Spleen (tissue), 11 donors: ENCODE data around the gene PRND. TPM values are rescaled to one million over a fixed set of nuclear protein-coding genes. Genes with fewer than 3 reads are reported as not detected.

Experiments
- DNase-seq: peaks from one replicate; pipeline ENCODE4 v3.0.0-alpha.2; 2020
- H3K27ac ChIP-seq, 8 donors: fragments of 200-600 bp; sonication (generic) in 7 of 8; 1 replicate in 4 of 8; 2 replicates in 4 of 8; pipeline versions ENCODE4 v1.5.0 to v1.8.0; 2016 to 2021; ENCODE audit warnings: inconsistent platforms in 4 of 8, mild to moderate bottlenecking in 4 of 8, moderate library complexity in 1 of 8
- H3K27me3 ChIP-seq, 7 donors: fragments of 200-600 bp; sonication (generic) in 6 of 7; replicated peaks in 1 of 7; 1 replicate in 4 of 7; 2 replicates in 3 of 7; pipeline versions ENCODE4 v1.5.0 to v1.8.0; 2016 to 2021; ENCODE audit warnings: inconsistent platforms in 3 of 7, mild to moderate bottlenecking in 1 of 7
- H3K36me3 ChIP-seq, 6 donors: fragments of 200-600 bp; sonication (generic) in 5 of 6; 1 replicate in 4 of 6; 2 replicates in 2 of 6; pipeline versions ENCODE4 v1.5.0 to v1.8.0; 2016 to 2021; ENCODE audit warnings: inconsistent platforms in 2 of 6
- H3K4me1 ChIP-seq, 6 donors: fragments of 200-600 bp; sonication (generic) in 5 of 6; 1 replicate in 3 of 6; 2 replicates in 3 of 6; pipeline versions ENCODE4 v1.5.0 to v1.8.0; 2016 to 2021; ENCODE audit warnings: inconsistent platforms in 3 of 6
- H3K4me3 ChIP-seq, 8 donors: fragments of 200-600 bp; sonication (generic) in 7 of 8; 1 replicate in 4 of 8; 2 replicates in 4 of 8; pipeline versions ENCODE4 v1.5.0 to v1.8.0; 2016 to 2021; ENCODE audit warnings: inconsistent platforms in 4 of 8, mild to moderate bottlenecking in 4 of 8, moderate library complexity in 2 of 8
- H3K9me3 ChIP-seq, 8 donors: fragments of 200-600 bp; sonication (generic) in 7 of 8; 1 replicate in 4 of 8; 2 replicates in 4 of 8; pipeline versions ENCODE4 v1.5.0 to v1.8.0; 2016 to 2021; ENCODE audit warnings: inconsistent platforms in 4 of 8
- POLR2A ChIP-seq, 3 donors: fragments of 450-650 bp; IDR thresholded peaks; one replicate each; pipeline ENCODE4 v1.5.1; 2017; ENCODE audit warnings: antibody characterized with exemption in 3 of 3, mild to moderate bottlenecking in 1 of 3
- POLR2AphosphoS5 ChIP-seq, 3 donors: sonication (generic); formaldehyde crosslinking; IDR thresholded peaks; one replicate each; pipeline ENCODE4 v1.5.1; 2017; ENCODE audit warnings: antibody characterized with exemption in 3 of 3
- WGBS, 5 donors: extraction: QIAGEN DNeasy Blood & Tissue Kit in 3 of 5; methylation state at CpG; one replicate each; pipeline versions ENCODE4 v1.1.5 to v1.1.7; 2013 to 2018; 5-methylcytosine and 5-hydroxymethylcytosine counted together
- intact Hi-C: fragments of 100-400 bp; cut with DNase I; formaldehyde crosslinking; loops from one replicate; pipeline ENCODE4 v1.15.0; 2023; ENCODE audit warnings: low total_unique reads
- polyA plus RNA-seq, 3 donors: library from polyadenylated mRNA; stranded (reverse); fragments of 200-250 nt; gene quantifications; one replicate each; pipeline ENCODE4 v1.2.1, GENCODE V29; 2013
- total RNA-seq, 7 donors: library from RNA; depleted of rRNA in 3 of 7; stranded (reverse); fragments of >200 nt in 3 of 7; fragmentation: NEBNext Ultra II Directional in 4 of 7; extraction: Animal tissue kit (Norgen Biotek cat#: 25700) in 4 of 7; gene quantifications; one replicate each; pipeline versions ENCODE4 v1.1.0 to v1.2.1, GENCODE V29; 2016 to 2021
- TF ChIP-seq, protein P1 (sequence below), 11 experiments: fragments of 200-600 bp in 7 of 11; fragments of 450-650 bp in 4 of 11; sonication (generic) in 4 of 11; IDR thresholded peaks in 8 of 11; conservative IDR thresholded peaks in 3 of 11; 1 replicate in 7 of 11; 2 replicates in 4 of 11; pipeline versions ENCODE4 v1.4.0 to v1.8.0; 2016 to 2021; ENCODE audit warnings: antibody characterized with exemption in 11 of 11, inconsistent platforms in 4 of 11, mild to moderate bottlenecking in 1 of 11
- donor health status: healthy with polysubstance abuse.
- donor health status: DM: no; HTN: no; CAD: no; lungs with moderate emphysema.
- donor health status: DM: no; HTN: no; CAD: no.
- donor health status: Bipolar disorder and iron deficiency.
- donor health status: healthy.
- donor health status: DM: no; HTN: no; CAD: no.
- donor health status: DM: yes; HTN: yes; CAD: no.

Gene PRND
- total and polyA plus RNA-seq, 10 donors = 0.03 TPM; not detected in 9

DNA sequence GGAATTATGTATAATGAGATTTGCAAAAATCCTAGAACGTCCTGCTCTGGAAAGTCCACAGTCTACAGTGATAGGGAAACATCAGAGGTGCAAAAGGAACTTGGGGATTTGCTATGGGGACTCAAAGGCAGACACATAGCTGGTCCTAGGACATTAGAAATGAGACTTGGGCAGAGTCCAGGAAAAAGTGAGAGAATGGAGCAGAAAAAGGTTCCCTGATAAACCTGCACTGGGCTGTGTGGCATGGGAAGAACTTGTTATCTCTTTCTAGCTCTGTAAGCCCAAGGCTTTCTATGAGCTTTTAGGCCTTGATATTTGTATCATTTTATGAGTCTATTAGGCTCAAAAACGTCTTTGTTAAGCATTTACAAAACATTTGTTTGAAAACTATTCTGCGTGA is 15.2 kb downstream of the PRND start:
- H3K9me3 ChIP-seq = no peaks in the 10 kb centered on the region
- TF ChIP-seq POLR2AphosphoS5 (IDR thresholded peaks at IDR 0.05) = no peak
- TF ChIP-seq, protein P1, sequence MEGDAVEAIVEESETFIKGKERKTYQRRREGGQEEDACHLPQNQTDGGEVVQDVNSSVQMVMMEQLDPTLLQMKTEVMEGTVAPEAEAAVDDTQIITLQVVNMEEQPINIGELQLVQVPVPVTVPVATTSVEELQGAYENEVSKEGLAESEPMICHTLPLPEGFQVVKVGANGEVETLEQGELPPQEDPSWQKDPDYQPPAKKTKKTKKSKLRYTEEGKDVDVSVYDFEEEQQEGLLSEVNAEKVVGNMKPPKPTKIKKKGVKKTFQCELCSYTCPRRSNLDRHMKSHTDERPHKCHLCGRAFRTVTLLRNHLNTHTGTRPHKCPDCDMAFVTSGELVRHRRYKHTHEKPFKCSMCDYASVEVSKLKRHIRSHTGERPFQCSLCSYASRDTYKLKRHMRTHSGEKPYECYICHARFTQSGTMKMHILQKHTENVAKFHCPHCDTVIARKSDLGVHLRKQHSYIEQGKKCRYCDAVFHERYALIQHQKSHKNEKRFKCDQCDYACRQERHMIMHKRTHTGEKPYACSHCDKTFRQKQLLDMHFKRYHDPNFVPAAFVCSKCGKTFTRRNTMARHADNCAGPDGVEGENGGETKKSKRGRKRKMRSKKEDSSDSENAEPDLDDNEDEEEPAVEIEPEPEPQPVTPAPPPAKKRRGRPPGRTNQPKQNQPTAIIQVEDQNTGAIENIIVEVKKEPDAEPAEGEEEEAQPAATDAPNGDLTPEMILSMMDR (IDR thresholded peaks at IDR 0.05 in 8 of 11, conservative IDR thresholded peaks at IDR 0.05 in 3 of 11) = no peak
- no peak for TF ChIP-seq POLR2A (IDR thresholded peaks at IDR 0.05)

DNA sequence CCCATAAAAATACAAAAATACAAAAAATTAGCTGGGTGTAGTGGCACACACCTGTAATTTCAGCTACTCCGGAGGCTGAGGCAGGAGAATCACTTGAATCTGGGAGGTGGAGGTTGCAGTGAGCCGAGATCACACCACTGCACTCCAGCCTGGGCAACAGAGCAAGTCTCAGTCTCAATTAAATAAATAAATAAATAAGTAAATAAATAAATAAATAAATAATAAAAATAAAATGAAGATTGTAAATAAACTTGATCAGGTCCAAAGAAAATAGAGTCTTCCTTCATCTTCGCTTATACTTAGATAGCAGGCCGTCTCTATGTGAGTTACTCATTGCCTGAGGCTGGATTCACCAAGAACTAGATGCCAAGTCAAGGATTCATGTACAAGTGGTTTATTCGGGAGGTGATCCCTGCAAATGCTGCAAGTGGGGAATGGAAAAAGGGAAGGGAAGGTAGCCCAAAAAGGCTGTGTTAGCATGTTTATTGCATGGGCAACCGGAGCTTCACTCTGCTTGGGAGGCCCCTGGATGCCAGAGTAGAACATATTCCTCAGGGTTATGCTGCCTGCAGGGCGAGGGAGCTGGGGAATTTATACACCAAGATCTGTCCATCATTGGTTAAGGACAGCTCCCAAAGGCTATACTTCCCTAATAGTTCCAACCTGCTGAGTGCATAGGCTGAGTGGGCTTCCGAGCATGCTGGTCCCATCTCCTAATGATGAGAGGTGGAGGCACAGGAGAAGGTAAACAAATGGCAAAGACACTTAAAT is 16.3 kb downstream of the PRND start:
- Histone ChIP-seq H3K9me3 (no peaks in the 10 kb centered on the region), H3K4me1 (peaks cover 0 to 5% (median 2%) of the 10 kb centered on the region in 6 donors), H3K4me3 (no peak overlapping the region), H3K27me3 (peaks cover 0 to 4% (median 0%) of the 10 kb centered on the region in 7 donors), H3K27ac (no peak overlapping the region), H3K36me3 (no peaks in the 10 kb centered on the region)
- TF ChIP-seq POLR2AphosphoS5 (IDR thresholded peaks at IDR 0.05) = no peak
- no peak for TF ChIP-seq POLR2A (IDR thresholded peaks at IDR 0.05)
- TF ChIP-seq, protein P1 (IDR thresholded peaks at IDR 0.05 in 8 of 11, conservative IDR thresholded peaks at IDR 0.05 in 3 of 11) = no peak
- DNase-seq = no peak
- WGBS, 5 donors = 86 to 96% (median 91%) methylated on average over 8 of the region's 8 CpGs
- intact Hi-C loops = no loop called here

More for the DNA sequence above, 15.2 kb downstream of the PRND start:
- no peak for DNase-seq
- Histone ChIP-seq H3K36me3 (no peaks in the 10 kb centered on the region), H3K27me3 (peaks cover 0 to 4% (median 0%) of the 10 kb centered on the region in 7 donors), H3K4me3 (no peak overlapping the region), H3K4me1 (peaks cover 0 to 5% (median 2%) of the 10 kb centered on the region in 6 donors), H3K27ac (no peak overlapping the region)
- intact Hi-C loops = no loop called here
- WGBS, 5 donors = 70 to 86% (median 76%) methylated on average over 3 of the region's 3 CpGs

DNA sequence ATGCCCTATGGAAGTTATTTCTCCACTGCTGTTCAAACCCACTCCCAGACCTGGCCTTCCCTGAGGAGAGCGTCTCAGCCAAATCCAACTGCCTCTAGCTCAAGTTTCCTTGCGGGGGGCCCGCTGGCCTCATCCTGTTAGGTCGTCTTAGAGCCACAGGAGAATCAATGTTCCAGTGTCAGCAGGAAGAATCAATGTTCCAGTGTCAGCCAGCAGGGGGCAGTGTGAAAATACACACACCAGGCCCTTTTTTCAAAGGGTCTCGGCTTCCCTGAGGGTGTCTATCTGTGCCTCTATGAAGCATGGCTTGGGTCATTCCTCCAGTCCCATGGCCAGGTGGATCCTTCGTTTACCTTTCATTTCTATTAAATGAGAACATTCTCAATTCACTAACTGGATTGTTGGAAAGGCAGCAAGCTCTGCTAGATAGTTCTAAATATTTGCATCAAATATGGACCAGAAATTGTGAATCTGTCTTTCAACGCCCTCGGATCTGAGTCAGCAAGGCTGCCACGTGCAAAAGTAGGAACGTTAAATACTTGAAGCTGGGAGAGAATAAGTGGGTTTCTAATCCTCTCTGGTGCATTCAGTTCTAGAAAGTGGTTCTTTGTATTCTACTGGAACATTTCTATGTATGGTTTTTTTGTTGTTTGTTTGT is 19.2 kb downstream of the PRND start:
- Histone ChIP-seq H3K4me3 (no peak overlapping the region), H3K27ac (no peak overlapping the region), H3K9me3 (no peaks in the 10 kb centered on the region), H3K36me3 (no peaks in the 10 kb centered on the region), H3K4me1 (peaks cover 0 to 5% (median 2%) of the 10 kb centered on the region in 6 donors), H3K27me3 (peaks cover 0 to 4% (median 0%) of the 10 kb centered on the region in 7 donors)
- no peak for TF ChIP-seq POLR2A (IDR thresholded peaks at IDR 0.05)
- no peak for TF ChIP-seq POLR2AphosphoS5 (IDR thresholded peaks at IDR 0.05)
- TF ChIP-seq, protein P1 (IDR thresholded peaks at IDR 0.05 in 8 of 11, conservative IDR thresholded peaks at IDR 0.05 in 3 of 11) = peak in 10 of 11 experiments; percentile 53 to 89 (median 75)
- DNase-seq = no peak
- 23 to 34% (median 31%) methylated on average over 9 to 10 of the region's 10 CpGs for WGBS, 5 donors
- intact Hi-C loops = no loop called here

DNA sequence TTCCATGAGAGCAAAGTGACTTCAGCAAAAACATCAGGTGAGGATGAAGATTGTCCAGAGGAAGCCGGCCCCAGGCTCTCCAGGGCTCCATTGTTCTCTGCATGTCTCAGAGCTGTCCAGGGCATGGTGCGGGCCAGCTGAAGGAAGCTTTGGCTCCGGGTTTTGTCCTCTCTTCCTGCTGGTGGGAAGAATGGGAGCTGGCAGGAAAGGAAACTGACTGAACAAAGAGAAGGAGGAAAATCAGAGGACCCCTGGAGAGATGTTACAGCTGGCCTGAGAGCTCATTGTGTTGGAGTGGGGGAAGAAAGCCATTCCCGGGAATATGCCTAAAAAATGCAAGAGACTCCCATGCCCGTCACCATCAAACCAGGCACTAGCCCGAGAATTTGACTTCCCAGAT is 27.1 kb downstream of the PRND start:
- H3K9me3 ChIP-seq = peaks cover 0 to 5% (median 0%) of the 10 kb centered on the region in 8 donors
- no peaks in the 10 kb centered on the region for H3K36me3 ChIP-seq
- DNase-seq = no peak
- H3K27me3 ChIP-seq = peaks cover 0 to 7% (median 0%) of the 10 kb centered on the region in 7 donors
- intact Hi-C loops = no loop called here
- H3K4me3 ChIP-seq = no peak overlapping the region
- no peaks in the 10 kb centered on the region for H3K4me1 ChIP-seq
- no peak overlapping the region for H3K27ac ChIP-seq
- WGBS, 5 donors = 52 to 76% (median 69%) methylated on average over 6 of the region's 6 CpGs
- TF ChIP-seq, protein P1 (IDR thresholded peaks at IDR 0.05 in 8 of 11, conservative IDR thresholded peaks at IDR 0.05 in 3 of 11) = no peak
- TF ChIP-seq POLR2AphosphoS5 (IDR thresholded peaks at IDR 0.05) (no peak), POLR2A (IDR thresholded peaks at IDR 0.05) (no peak)
